Measurements from ENCODE around the gene SORBS2. TPM values are rescaled to one million over a fixed set of nuclear protein-coding genes. Genes with fewer than 3 reads are reported as not detected.

The SORBS2 gene
- total and polyA plus RNA-seq, 2 of the 4 experiments (the other 2 are of a cell fraction), result 0.18 TPM; not detected in 1

- POLR2A ChIA-PET (ENCODE audit: unreplicated experiment), result no interaction called here
- Histone ChIP-seq H3K18ac (ENCODE audit: low read depth, low read length) (no peak overlapping the region), H4K20me1 (ENCODE audit: insufficient read depth, low read length) (no peaks in the 10 kb centered on the region), H4K8ac (ENCODE audit: low read depth in 2 of 2, low read length in 2 of 2) (no peak overlapping the region), H3K27me3 (ENCODE audit: control insufficient read depth, insufficient read depth, low read length) (peaks cover 10% of the 10 kb centered on the region), H2AK5ac (ENCODE audit: low read depth, low read length) (no peak overlapping the region), H3K4me3 (ENCODE audit: insufficient read depth, low read depth, low read length) (no peak overlapping the region), H3K9me1 (ENCODE audit: insufficient read depth, low read length) (no peaks in the 10 kb centered on the region), H3K36me3 (ENCODE audit: control insufficient read depth, insufficient read depth, low read length) (no peaks in the 10 kb centered on the region), H3K79me1 (ENCODE audit: low read depth in 1 of 2, low read length in 2 of 2) (no peaks in the 10 kb centered on the region), H3K9me3 (ENCODE audit: control insufficient read depth, insufficient read depth, low read length) (no peaks in the 10 kb centered on the region), H4K5ac (ENCODE audit: low read depth, low read length) (no peak overlapping the region), H2AK9ac (replicated peaks; ENCODE audit: low read depth, low read length, poor library complexity) (no peak overlapping the region), H3K27ac (ENCODE audit: insufficient read depth, low read length) (no peak overlapping the region), H3K23ac (ENCODE audit: low read depth, low read length) (no peak overlapping the region), H2AFZ (replicated peaks; ENCODE audit: low read length, poor library complexity) (no peak overlapping the region), H2BK20ac (ENCODE audit: low read depth, low read length) (no peak overlapping the region), H3K9ac (ENCODE audit: low read depth, low read length) (no peak overlapping the region), H3K4me2 (ENCODE audit: low read depth, low read length) (no peak overlapping the region), H2BK5ac (ENCODE audit: low read depth, low read length, poor library complexity, severe bottlenecking) (no peak overlapping the region), H3K56ac (ENCODE audit: extremely low read depth, insufficient read depth, low read length) (no peak overlapping the region), H2BK120ac (ENCODE audit: low read depth, low read length) (no peak overlapping the region), H2BK15ac (ENCODE audit: low read depth, low read length) (no peak overlapping the region), H3K4me1 (ENCODE audit: control insufficient read depth, insufficient read depth, low read length) (no peaks in the 10 kb centered on the region), H4K91ac (ENCODE audit: insufficient read depth, low read depth, low read length) (no peak overlapping the region), H3K4ac (ENCODE audit: low read depth, low read length) (no peak overlapping the region), H3K14ac (replicated peaks; ENCODE audit: low read depth, low read length) (no peak overlapping the region)
- intact Hi-C loops (cut with micrococcal nuclease), result no loop called here
- BruUV-seq (replicated peaks), result no TSS peak
- dilution Hi-C loops (cut with HindIII; ENCODE audit: low sequenced_read_pairs, unreplicated experiment), result no loop called here
- CTCF ChIA-PET, result no interaction called here
- ATAC-seq (ENCODE audit: low read depth) (no peak), DNase-seq (no peak)
- no CpG with 5 or more reads among the region's 9 CpGs for WGBS, 2 experiments (ENCODE audit: extremely low coverage in 2 of 2, insufficient read length in 1 of 2)
- TF ChIP-seq SMC3 (IDR thresholded peaks at IDR 0.05; ENCODE audit: low read depth, low read length) (no peak), NFE2L2 (IDR thresholded peaks at IDR 0.05; ENCODE audit: low read depth, low read length) (no peak), RFX5 (IDR thresholded peaks at IDR 0.05; ENCODE audit: low read depth, low read length) (no peak), RAD21 (IDR thresholded peaks at IDR 0.05; ENCODE audit: low read length) (no peak), USF2 (IDR thresholded peaks at IDR 0.05; ENCODE audit: low read depth, low read length) (no peak), CEBPB (IDR thresholded peaks at IDR 0.05; ENCODE audit: low read depth, low read length) (no peak), MAFK (IDR thresholded peaks at IDR 0.05; ENCODE audit: low read depth, low read length) (no peak), CHD1 (IDR thresholded peaks at IDR 0.05; ENCODE audit: low read depth, low read length) (no peak), BHLHE40 (IDR thresholded peaks at IDR 0.05; ENCODE audit: low read depth, low read length) (no peak), POLR2A (IDR thresholded peaks at IDR 0.05; ENCODE audit: low read depth, low read length) (no peak), MXI1 (IDR thresholded peaks at IDR 0.05; ENCODE audit: borderline replicate concordance, low read depth, low read length) (no peak), CTCF (conservative IDR thresholded peaks at IDR 0.05; ENCODE audit: low read depth, low read length) (no peak), MAZ (IDR thresholded peaks at IDR 0.05; ENCODE audit: borderline replicate concordance, low read depth, low read length) (no peak), FOS (IDR thresholded peaks at IDR 0.05; ENCODE audit: low read depth, low read length) (no peak)
- in situ Hi-C loops (cut with MboI; ENCODE audit: low sequenced_read_pairs), result no loop called here
Measured at GRCh38 chr4:185805262-185805802, 6.7 kb downstream of the SORBS2 start.

All from IMR-90 (cell line).